GM19452 (cell line): ENCODE measurements around the gene SPATA17.
A peak's percentile ranks its signal among the peaks of the same experiment; 100 is the strongest.
"Not testable (repeated sequence)": the region's sequence is repeated elsewhere in the genome, so short reads cannot be mapped to it uniquely, and the experiment has no call there.

Experiments
- ATAC-seq: cut with Tn5 transposase; IDR thresholded peaks from one replicate; pipeline ENCODE4 v1.9.1; 2021; ENCODE audit not compliant: unreplicated experiment

SPATA17 gene, protein sequence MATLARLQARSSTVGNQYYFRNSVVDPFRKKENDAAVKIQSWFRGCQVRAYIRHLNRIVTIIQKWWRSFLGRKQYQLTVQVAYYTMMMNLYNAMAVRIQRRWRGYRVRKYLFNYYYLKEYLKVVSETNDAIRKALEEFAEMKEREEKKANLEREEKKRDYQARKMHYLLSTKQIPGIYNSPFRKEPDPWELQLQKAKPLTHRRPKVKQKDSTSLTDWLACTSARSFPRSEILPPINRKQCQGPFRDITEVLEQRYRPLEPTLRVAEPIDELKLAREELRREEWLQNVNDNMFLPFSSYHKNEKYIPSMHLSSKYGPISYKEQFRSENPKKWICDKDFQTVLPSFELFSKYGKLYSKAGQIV

DNA sequence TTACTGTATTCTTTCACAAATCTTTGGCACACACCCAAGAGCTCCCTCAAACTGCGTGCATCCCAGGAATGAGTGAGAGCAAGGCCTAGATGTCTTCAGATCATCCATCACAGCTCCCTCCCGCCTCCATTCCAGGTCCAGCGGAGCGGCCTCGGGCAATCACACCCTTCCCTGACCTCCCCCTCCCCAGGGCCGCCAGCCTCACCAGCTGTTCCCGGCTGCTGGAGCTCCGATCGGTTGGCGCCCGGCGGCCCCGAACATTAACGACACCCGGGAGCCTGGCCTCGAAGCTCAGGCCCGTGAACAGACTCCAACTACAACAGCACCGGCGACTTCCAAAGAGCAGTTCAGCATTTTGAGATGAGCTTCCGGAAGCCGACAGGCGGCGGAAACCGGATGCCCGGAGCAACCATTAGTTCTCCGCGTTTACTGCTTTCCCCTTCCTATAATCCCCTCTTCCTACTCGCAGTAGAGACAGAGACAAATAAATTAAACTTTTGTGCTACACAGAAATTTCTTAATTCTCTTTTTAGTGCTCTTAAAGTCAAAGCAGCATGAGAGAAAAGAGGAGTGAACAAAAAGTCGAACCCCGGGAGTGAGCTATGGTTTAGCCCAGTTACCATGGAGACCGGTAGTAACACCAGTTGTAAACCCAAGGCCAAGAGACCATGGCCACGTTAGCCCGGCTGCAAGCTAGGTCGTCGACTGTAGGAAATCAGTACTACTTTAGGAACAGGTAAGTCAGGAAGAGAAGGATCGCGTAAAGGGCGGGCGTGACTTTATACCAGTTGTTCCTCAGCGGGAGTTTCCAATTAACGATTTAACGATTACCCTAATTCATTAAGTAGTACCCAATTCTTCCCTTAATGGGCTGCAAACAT lies at the start of gene SPATA17, which contains the start of gene GPATCH2:
TSS of gene SPATA17 (plus strand) at position 634 of the 881 bp plus-strand sequence. CDS start at position 669, 35 bp downstream.
TSS of gene GPATCH2 (minus strand) at position 380 of the 881 bp plus-strand sequence. CDS start at position 261, 119 bp downstream.
- peak; percentile 99 for ATAC-seq

DNA sequence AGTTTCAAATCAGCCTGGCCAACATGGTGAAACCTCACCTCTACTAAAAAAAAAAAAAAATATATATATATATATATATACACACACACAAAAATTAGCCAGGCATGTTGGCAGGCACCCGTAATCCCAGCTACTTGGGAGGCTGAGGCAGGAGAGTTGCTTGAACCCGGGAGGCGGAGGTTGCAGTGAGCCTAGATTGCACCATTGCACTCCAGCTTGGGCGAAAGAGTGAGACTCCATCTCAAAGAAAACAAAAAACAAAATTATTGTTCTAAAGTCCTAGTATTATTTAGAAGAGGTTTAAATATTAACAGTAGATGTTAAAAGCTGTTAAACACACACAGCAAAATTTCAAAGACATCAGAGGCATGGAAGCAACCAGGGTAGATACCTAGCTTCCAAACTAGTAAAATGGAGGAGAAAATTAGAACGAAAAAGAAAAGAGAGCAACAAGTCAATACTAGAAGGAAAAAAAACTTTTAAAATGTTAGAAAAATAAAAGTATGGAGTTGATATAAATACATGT lies 46.8 kb upstream of the SPATA17 start:
- not testable (repeated sequence) for ATAC-seq

- ATAC-seq, result no peak
Observed at GRCh38 chr1:217585577-217585976, 45.6 kb upstream of the SPATA17 start.

DNA sequence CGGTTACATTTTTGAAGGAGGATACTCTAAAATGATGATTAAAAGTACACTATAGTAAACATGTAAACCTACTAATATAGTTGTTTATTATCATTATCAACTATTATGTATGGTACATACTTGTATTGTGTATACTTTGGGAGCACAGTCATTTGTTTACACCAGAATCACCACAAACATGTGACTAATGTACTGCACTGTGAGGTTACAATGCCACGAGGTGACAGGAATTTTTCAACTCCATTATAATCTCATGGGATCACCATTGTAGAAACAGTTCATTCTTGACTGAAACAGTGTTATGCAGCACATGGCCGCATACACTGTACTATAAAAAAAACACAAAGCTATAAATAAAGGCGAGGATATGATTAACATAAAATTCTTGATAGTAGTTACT lies 44.6 kb upstream of the SPATA17 start:
- ATAC-seq, result no peak

DNA sequence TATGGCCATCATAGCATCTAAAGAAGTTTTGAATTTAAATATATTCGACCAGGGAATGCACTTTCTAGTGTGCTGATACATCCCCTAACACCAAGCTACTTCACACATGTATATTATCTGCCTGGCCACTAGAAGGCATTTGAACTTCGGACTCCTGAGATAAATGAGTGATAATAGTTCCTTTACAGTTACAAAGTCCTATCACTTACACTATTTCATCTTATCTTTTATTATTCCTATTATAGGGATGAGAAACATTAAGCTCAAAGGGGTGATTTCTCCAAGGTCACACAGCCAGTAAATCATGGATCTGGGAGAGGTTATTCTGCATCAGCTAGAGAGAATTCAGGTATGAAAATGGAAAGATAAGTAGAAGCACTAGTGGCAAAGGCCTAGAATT lies 40.5 kb upstream of the SPATA17 start:
- ATAC-seq, result no peak

GRCh38 chr1:217599154-217599553 lies 32.0 kb upstream of the SPATA17 start:
- no peak for ATAC-seq

DNA sequence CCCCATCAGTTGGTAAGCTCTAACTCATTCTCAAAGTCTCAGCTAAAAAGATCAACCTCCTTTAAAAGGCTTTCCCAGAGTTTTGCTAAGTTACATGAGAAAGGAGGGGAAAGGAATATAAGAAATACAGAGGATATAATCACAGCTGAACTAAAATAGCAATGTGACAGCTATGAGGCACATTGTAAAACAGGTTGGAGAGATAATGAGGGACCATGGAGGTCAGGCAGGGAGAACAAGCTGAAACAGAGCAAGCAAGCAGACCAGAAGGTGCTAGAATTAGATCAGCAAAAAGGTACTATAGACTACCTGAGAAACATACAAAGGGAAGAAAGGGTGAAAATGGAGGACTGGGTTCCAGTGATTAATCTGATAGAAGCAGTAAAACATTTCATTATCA lies 28.8 kb upstream of the SPATA17 start:
- ATAC-seq, result no peak

- ATAC-seq, result no peak
Observed at GRCh38 chr1:217605390-217605789, 25.8 kb upstream of the SPATA17 start.

- ATAC-seq, result no peak
Observed at GRCh38 chr1:217614200-217614712, 16.9 kb upstream of the SPATA17 start.

- ATAC-seq, result no peak
Observed at GRCh38 chr1:217617126-217617525, 14.0 kb upstream of the SPATA17 start.

GRCh38 chr1:217620814-217621213 lies 10.3 kb upstream of the SPATA17 start:
- peak; percentile 100 for ATAC-seq

- no peak for ATAC-seq
Observed at GRCh38 chr1:217622042-217622441, 9.1 kb upstream of the SPATA17 start.

GRCh38 chr1:217626321-217626720 lies 4.8 kb upstream of the SPATA17 start:
- ATAC-seq, result no peak

GRCh38 chr1:217627431-217627830 lies 3.7 kb upstream of the SPATA17 start:
- no peak for ATAC-seq

DNA sequence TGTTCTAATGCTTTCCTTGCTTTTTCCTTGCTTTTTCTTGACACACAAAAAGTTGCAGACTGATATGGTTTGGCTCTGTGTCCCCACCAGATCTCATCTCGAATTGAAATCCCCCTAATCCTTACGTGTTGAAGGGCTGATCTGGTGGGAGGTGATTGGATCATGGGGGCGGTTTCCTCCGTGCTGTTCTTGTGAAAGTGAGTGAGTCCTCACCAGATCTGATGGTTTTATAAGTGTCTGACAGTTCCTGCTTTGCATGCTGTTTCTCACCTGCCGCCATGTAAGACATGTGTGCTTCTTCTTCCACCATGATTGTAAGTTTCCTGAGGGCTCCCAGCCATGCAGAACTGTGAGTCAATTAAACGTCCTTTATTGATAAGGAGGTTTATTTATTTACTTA lies 11.3 kb downstream of the SPATA17 start:
- ATAC-seq, result no peak

DNA sequence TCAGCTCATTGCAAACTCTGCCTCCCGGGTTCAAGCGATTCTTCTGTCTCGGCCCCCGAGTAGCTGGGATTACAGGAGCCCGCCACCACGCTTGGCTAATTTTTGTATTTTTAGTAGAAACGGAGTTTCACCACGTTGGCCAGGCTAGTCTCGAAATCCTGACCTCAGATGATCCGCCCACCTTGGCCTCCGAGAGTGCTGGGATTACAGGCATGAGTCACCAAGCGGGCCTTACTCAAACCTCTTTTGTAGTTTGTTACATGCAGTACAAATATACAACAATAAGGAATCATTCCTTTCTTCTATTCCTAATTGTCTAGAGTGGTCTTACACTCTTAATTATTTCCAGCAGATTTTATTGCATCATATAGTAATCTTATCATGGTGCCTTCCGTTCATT lies 16.6 kb downstream of the SPATA17 start:
- ATAC-seq, result no peak

GRCh38 chr1:217650674-217651073 lies 19.5 kb downstream of the SPATA17 start:
- ATAC-seq, result no peak

DNA sequence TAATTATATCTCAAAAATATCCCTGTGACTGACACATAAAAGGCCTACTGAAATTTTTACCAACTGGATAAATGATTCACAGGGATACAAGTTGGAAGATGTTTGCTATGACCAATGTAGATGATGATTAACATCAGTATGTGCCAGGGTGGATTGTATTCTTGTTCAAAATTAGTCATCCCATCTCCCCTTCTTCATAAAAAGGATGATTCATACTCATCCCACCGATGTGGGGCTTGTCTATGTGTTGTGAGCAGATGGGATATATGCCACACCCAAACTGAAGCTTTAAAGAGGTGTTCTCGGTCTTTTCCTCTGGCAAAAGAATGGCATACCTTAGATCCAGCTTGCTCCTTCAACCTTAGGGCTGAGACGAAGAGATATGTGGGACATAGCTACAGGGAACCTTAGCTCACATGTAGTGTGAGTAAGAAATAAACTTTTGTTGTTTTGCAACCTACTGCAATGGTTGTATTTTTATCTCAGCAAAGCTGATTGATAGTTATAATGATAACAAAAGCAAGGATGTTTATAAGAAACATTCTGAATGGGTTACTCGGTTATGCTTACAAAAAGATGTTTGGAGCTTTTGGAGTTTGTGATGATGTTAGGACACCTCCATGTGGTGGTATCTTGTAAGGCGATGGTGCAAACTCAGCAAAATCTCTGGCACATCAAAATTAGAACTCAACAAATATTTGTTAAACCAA lies 29.4 kb downstream of the SPATA17 start:
- ATAC-seq, result peak; percentile 67

GRCh38 chr1:217661407-217661806 lies 30.3 kb downstream of the SPATA17 start:
- no peak for ATAC-seq

DNA sequence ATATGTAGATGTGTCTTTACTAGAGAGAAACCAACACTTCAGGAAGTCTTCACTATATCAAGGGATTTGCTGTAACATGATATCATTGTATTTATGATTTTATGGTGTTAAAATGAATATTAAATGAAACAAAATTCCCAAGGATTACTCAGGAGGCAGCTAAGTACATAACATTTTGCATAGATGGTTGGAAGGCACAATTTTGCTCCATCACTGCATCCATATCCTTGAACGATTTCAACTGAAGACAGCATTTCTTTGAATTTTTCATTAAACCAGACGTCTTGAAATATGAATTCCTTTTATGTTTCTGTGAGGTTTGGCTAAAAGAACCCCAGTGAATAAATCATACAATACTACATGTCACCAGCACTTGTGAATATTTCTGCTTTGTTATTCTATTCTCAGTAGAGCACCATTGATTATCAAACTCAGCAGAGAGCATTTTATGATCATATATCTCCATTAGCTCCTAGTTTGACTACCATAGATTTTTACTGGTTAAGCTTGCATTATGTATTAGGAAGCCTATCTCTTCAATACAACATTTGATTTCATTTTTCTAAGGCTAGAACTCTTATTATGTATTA lies 37.3 kb downstream of the SPATA17 start:
- no peak for ATAC-seq
